Mucosa of descending colon (tissue), 3 donors: ENCODE measurements around the gene ESCO1. TPM values are rescaled to one million over a fixed set of nuclear protein-coding genes. Genes with fewer than 3 reads are reported as not detected.

Source experiments
- ATAC-seq: fragments of 200-7000 bp; cut with Tn5 transposase; one replicate; pipeline ENCODE4 v1.9.1; 2020; ENCODE audit warnings: mild to moderate bottlenecking, moderate library complexity
- DNase-seq, 3 donors: peaks; one replicate each; pipeline ENCODE4 v3.0.0-alpha.2; 2020
- H3K36me3 ChIP-seq: fragments of 200-600 bp; one replicate; pipeline ENCODE4 v1.8.0; 2021; ENCODE audit warnings: low read depth, mild to moderate bottlenecking
- H3K4me1 ChIP-seq: fragments of 200-600 bp; one replicate; pipeline ENCODE4 v1.8.0; 2021; ENCODE audit warnings: low read depth, mild to moderate bottlenecking
- H3K4me3 ChIP-seq: fragments of 200-600 bp; one replicate; pipeline ENCODE4 v1.8.0; 2021; ENCODE audit warnings: mild to moderate bottlenecking
- H3K9me3 ChIP-seq: fragments of 200-600 bp; one replicate; pipeline ENCODE4 v1.8.0; 2021; ENCODE audit warnings: mild to moderate bottlenecking
- intact Hi-C, 2 donors: fragments of 100-400 bp; cut with DNase I in 1 of 2; cut with micrococcal nuclease in 1 of 2; formaldehyde crosslinking; loops; one replicate each; pipeline versions ENCODE4 v1.11.0 to v1.11.1; 2022; cut with DNase I, micrococcal nuclease
- total RNA-seq, 3 donors: library from RNA; stranded (reverse); fragmentation: NEBNext Ultra II Directional in 2 of 3; extraction: Animal tissue kit (Norgen Biotek cat#: 25700) in 2 of 3; gene quantifications; one replicate each; pipeline versions ENCODE4 v1.2.1 to v1.2.4, GENCODE V29; 2021 to 2023
- TF ChIP-seq, protein P1 (sequence below): fragments of 200-600 bp; IDR thresholded peaks from one replicate; pipeline ENCODE4 v1.8.0; 2022; ENCODE audit warnings: antibody characterized with exemption, mild to moderate bottlenecking
- donor health status: DM: no; HTN: no; CAD: no; lungs with moderate emphysema.
- donor health status: DM: no; HTN: no; CAD: no.
- donor health status: DM: no; HTN: yes; CAD: no.

The ESCO1 gene
- total RNA-seq, 3 donors from 2014 or later: 14.8 to 18.0 (median 15.8) TPM

GRCh38 chr18:21483051-21483450 is 117.5 kb downstream of the ESCO1 start:
- no peak for ATAC-seq

GRCh38 chr18:21481739-21482138 is 118.8 kb downstream of the ESCO1 start:
- Histone ChIP-seq H3K9me3 (no peaks in the 10 kb centered on the region), H3K36me3 (no peaks in the 10 kb centered on the region), H3K4me1 (no peaks in the 10 kb centered on the region), H3K4me3 (no peak overlapping the region)
- intact Hi-C loops: no loop called here
- TF ChIP-seq, protein P1, sequence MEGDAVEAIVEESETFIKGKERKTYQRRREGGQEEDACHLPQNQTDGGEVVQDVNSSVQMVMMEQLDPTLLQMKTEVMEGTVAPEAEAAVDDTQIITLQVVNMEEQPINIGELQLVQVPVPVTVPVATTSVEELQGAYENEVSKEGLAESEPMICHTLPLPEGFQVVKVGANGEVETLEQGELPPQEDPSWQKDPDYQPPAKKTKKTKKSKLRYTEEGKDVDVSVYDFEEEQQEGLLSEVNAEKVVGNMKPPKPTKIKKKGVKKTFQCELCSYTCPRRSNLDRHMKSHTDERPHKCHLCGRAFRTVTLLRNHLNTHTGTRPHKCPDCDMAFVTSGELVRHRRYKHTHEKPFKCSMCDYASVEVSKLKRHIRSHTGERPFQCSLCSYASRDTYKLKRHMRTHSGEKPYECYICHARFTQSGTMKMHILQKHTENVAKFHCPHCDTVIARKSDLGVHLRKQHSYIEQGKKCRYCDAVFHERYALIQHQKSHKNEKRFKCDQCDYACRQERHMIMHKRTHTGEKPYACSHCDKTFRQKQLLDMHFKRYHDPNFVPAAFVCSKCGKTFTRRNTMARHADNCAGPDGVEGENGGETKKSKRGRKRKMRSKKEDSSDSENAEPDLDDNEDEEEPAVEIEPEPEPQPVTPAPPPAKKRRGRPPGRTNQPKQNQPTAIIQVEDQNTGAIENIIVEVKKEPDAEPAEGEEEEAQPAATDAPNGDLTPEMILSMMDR: no peak
- DNase-seq (no peak), ATAC-seq (no peak)

More at GRCh38 chr18:21483051-21483450, 117.5 kb downstream of the ESCO1 start:
- Histone ChIP-seq H3K4me1 (no peaks in the 10 kb centered on the region), H3K9me3 (no peaks in the 10 kb centered on the region), H3K4me3 (no peak overlapping the region), H3K36me3 (no peaks in the 10 kb centered on the region)
- TF ChIP-seq, protein P1: no peak
- intact Hi-C loops: no loop called here
- DNase-seq: no peak

DNA sequence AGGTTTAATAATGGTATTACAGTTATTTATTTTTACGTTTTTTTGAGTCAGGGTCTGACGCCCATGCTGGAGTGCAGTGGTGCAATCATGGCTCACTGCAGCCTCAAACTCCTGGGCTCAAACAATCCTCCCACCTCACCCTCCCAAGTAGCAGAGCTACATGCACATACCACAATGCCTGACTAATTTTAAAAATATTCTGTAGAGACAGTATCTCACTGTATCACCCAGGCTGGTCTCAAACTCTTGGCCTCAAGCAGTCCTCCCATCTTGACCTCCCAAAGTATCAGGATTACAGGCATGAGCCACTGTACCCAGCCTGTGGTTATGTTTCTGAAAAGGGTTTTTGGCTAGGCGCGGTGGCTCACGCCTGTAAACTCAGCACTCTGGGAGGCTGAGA is 120.8 kb downstream of the ESCO1 start:
- intact Hi-C loops: no loop called here
- ATAC-seq (no peak), DNase-seq (no peak)
- Histone ChIP-seq H3K36me3 (no peaks in the 10 kb centered on the region), H3K9me3 (no peaks in the 10 kb centered on the region), H3K4me1 (no peaks in the 10 kb centered on the region), H3K4me3 (no peak overlapping the region)
- TF ChIP-seq, protein P1: no peak

Other genes with a start within 250 kb of the ESCO1 start
- 10 to 100 TPM; 29.5 to 42.2 (median 32.2) TPM for gene SNRPD1, start 11.6 kb upstream of the ESCO1 start, total RNA-seq
- 100 to 1,000 TPM in 2 of 3 donors, 10 to 100 TPM in 1; 82.7 to 160 (median 150) TPM for gene ABHD3, start 104.1 kb upstream of the ESCO1 start, total RNA-seq
- gene MIB1, start 140.1 kb upstream of the ESCO1 start, total RNA-seq: 10 to 100 TPM; 29.0 to 45.1 (median 33.1) TPM